ENCODE results near the gene LRMDA. TPM values are rescaled to one million over a fixed set of nuclear protein-coding genes. Genes with fewer than 3 reads are reported as not detected.

LRMDA gene
- total and polyA plus RNA-seq, 12 donors = 30.7 to 132 (median 78.1) TPM

GRCh38 chr10:75730847-75731246 is 299.4 kb downstream of the LRMDA start:
- Histone ChIP-seq H3K4me3 (no peak overlapping the region), H3K27me3 (no peaks in the 10 kb centered on the region), H3K4me1 (replicated peaks in 1 of 2) (no peaks in the 10 kb centered on the region), H3K36me3 (replicated peaks in 1 of 2) (no peaks in the 10 kb centered on the region), H3K27ac (no peak overlapping the region), H3K9me3 (replicated peaks in 1 of 3) (no peaks in the 10 kb centered on the region)
- no peak for DNase-seq
- WGBS, 4 donors = 38 to 56% (median 51%) methylated on average over 1 of the region's 1 CpG
- intact Hi-C loops (cut with DNase I) = no loop called here
- TF ChIP-seq POLR2A (IDR thresholded peaks at IDR 0.05) (no peak), CTCF (IDR thresholded peaks at IDR 0.05) (no peak)

- H3K4me3 ChIP-seq = no peak overlapping the region
- WGBS, 4 donors = 76 to 90% (median 78%) methylated on average over 2 of the region's 2 CpGs
- H3K9me3 ChIP-seq (replicated peaks in 1 of 3) = no peaks in the 10 kb centered on the region
- H3K4me1 ChIP-seq (replicated peaks in 1 of 2) = no peaks in the 10 kb centered on the region
- no peak for TF ChIP-seq CTCF (IDR thresholded peaks at IDR 0.05)
- no peak for TF ChIP-seq POLR2A (IDR thresholded peaks at IDR 0.05)
- H3K36me3 ChIP-seq (replicated peaks in 1 of 2) = no peaks in the 10 kb centered on the region
- DNase-seq = no peak
- no peaks in the 10 kb centered on the region for H3K27me3 ChIP-seq
- no peak overlapping the region for H3K27ac ChIP-seq
- intact Hi-C loops (cut with DNase I) = no loop called here
Measured at GRCh38 chr10:75733135-75733890, 301.9 kb downstream of the LRMDA start.

- 94 to 97% (median 96%) methylated on average over 5 of the region's 5 CpGs for WGBS, 4 donors
- Histone ChIP-seq H3K4me1 (replicated peaks in 1 of 2) (no peaks in the 10 kb centered on the region), H3K9me3 (replicated peaks in 1 of 3) (no peaks in the 10 kb centered on the region), H3K27ac (no peak overlapping the region), H3K36me3 (replicated peaks in 1 of 2) (no peaks in the 10 kb centered on the region), H3K4me3 (no peak overlapping the region), H3K27me3 (no peaks in the 10 kb centered on the region)
- DNase-seq = no peak
- no peak for TF ChIP-seq POLR2A (IDR thresholded peaks at IDR 0.05)
- TF ChIP-seq CTCF (IDR thresholded peaks at IDR 0.05) = no peak
- intact Hi-C loops (cut with DNase I) = no loop called here
Measured at GRCh38 chr10:75736151-75736640, 304.8 kb downstream of the LRMDA start.

- no peak overlapping the region for H3K27ac ChIP-seq
- no peak overlapping the region for H3K4me3 ChIP-seq
- WGBS, 4 donors = 93 to 96% (median 95%) methylated on average over 14 to 15 of the region's 15 CpGs
- H3K27me3 ChIP-seq = no peaks in the 10 kb centered on the region
- DNase-seq = no peak
- intact Hi-C loops (cut with DNase I) = no loop called here
- TF ChIP-seq POLR2A (IDR thresholded peaks at IDR 0.05) = no peak
- no peak for TF ChIP-seq CTCF (IDR thresholded peaks at IDR 0.05)
- no peaks in the 10 kb centered on the region for H3K36me3 ChIP-seq (replicated peaks in 1 of 2)
- H3K9me3 ChIP-seq (replicated peaks in 1 of 3) = no peaks in the 10 kb centered on the region
- no peaks in the 10 kb centered on the region for H3K4me1 ChIP-seq (replicated peaks in 1 of 2)
Measured at GRCh38 chr10:75736889-75737579, 305.6 kb downstream of the LRMDA start.

Measured in adrenal gland (tissue), 12 donors.